ENCODE measurements around the gene PIEZO1.

GRCh38 chr16:88705076-88705684 lies 79.8 kb downstream of the PIEZO1 start:
- TF ChIP-seq POLR2A (IDR thresholded peaks at IDR 0.05) = no peak
- TF ChIP-seq, protein P1, sequence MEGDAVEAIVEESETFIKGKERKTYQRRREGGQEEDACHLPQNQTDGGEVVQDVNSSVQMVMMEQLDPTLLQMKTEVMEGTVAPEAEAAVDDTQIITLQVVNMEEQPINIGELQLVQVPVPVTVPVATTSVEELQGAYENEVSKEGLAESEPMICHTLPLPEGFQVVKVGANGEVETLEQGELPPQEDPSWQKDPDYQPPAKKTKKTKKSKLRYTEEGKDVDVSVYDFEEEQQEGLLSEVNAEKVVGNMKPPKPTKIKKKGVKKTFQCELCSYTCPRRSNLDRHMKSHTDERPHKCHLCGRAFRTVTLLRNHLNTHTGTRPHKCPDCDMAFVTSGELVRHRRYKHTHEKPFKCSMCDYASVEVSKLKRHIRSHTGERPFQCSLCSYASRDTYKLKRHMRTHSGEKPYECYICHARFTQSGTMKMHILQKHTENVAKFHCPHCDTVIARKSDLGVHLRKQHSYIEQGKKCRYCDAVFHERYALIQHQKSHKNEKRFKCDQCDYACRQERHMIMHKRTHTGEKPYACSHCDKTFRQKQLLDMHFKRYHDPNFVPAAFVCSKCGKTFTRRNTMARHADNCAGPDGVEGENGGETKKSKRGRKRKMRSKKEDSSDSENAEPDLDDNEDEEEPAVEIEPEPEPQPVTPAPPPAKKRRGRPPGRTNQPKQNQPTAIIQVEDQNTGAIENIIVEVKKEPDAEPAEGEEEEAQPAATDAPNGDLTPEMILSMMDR (IDR thresholded peaks at IDR 0.05) = no peak

Data from lower leg skin (tissue), 3 donors.